Measurements from ENCODE around the gene PTHLH.

- TF ChIP-seq, protein P1, sequence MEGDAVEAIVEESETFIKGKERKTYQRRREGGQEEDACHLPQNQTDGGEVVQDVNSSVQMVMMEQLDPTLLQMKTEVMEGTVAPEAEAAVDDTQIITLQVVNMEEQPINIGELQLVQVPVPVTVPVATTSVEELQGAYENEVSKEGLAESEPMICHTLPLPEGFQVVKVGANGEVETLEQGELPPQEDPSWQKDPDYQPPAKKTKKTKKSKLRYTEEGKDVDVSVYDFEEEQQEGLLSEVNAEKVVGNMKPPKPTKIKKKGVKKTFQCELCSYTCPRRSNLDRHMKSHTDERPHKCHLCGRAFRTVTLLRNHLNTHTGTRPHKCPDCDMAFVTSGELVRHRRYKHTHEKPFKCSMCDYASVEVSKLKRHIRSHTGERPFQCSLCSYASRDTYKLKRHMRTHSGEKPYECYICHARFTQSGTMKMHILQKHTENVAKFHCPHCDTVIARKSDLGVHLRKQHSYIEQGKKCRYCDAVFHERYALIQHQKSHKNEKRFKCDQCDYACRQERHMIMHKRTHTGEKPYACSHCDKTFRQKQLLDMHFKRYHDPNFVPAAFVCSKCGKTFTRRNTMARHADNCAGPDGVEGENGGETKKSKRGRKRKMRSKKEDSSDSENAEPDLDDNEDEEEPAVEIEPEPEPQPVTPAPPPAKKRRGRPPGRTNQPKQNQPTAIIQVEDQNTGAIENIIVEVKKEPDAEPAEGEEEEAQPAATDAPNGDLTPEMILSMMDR (IDR thresholded peaks at IDR 0.05): no peak
- TF ChIP-seq POLR2AphosphoS5 (IDR thresholded peaks at IDR 0.05) (no peak), POLR2A (IDR thresholded peaks at IDR 0.05) (no peak), EP300 (IDR thresholded peaks at IDR 0.05) (no peak)
Observed at GRCh38 chr12:27952510-27952909, 20.0 kb downstream of the PTHLH start.

All from sigmoid colon (tissue), 4 donors.